Choroid plexus epithelial cell (primary cell): ENCODE measurements around the gene EYS.
"Not testable (repeated sequence)": the region's sequence is repeated elsewhere in the genome, so short reads cannot be mapped to it uniquely, and the experiment has no call there.

Source experiments
- DNase-seq: peaks from one replicate; pipeline ENCODE4 v3.0.0-alpha.2; 2010; ENCODE audit warnings: low read depth
- H3K4me3 ChIP-seq: 2 replicates; pipeline ENCODE4 v1.5.1; 2011; ENCODE audit warnings: low read depth, mild to moderate bottlenecking, control low read depth, low read length, moderate library complexity
- CTCF ChIP-seq: conservative IDR thresholded peaks from 2 replicates; pipeline ENCODE4 v1.5.1; 2011; ENCODE audit warnings: low read depth, mild to moderate bottlenecking, control low read depth, inconsistent platforms, low read length, moderate library complexity

The EYS gene

GRCh38 chr6:63997221-63997620, 1709.8 kb downstream of the EYS start:
- no peak overlapping the region for H3K4me3 ChIP-seq
- no peak for TF ChIP-seq CTCF
- DNase-seq = no peak

- no peak for DNase-seq
- no peak for TF ChIP-seq CTCF
- H3K4me3 ChIP-seq = no peak overlapping the region
Observed at GRCh38 chr6:63985223-63985622, 1721.8 kb downstream of the EYS start.

- no peak overlapping the region for H3K4me3 ChIP-seq
- no peak for TF ChIP-seq CTCF
- no peak for DNase-seq
Observed at GRCh38 chr6:63975699-63976098, 1731.3 kb downstream of the EYS start.

- no peak overlapping the region for H3K4me3 ChIP-seq
- no peak for TF ChIP-seq CTCF
- no peak for DNase-seq
Observed at GRCh38 chr6:63968650-63969049, 1738.4 kb downstream of the EYS start.

- no peak overlapping the region for H3K4me3 ChIP-seq
- no peak for DNase-seq
- TF ChIP-seq CTCF = no peak
Observed at GRCh38 chr6:63964366-63964765, 1742.7 kb downstream of the EYS start.

- no peak overlapping the region for H3K4me3 ChIP-seq
- peak; percentile 11 for DNase-seq
- TF ChIP-seq CTCF = no peak
Observed at GRCh38 chr6:63963769-63964315, 1743.2 kb downstream of the EYS start.

GRCh38 chr6:63953336-63954021, 1753.5 kb downstream of the EYS start:
- DNase-seq, H3K4me3 ChIP-seq: not testable (repeated sequence)
